Aorta (tissue), 5 donors: ENCODE results near the gene MYO6. TPM values are rescaled to one million over a fixed set of nuclear protein-coding genes. Genes with fewer than 3 reads are reported as not detected.

Experiments used
- ATAC-seq: fragments of 200-7000 bp; cut with Tn5 transposase; one replicate; pipeline ENCODE4 v1.9.1; 2022; ENCODE audit warnings: moderate library complexity; ENCODE audit not compliant: low FRiP score
- DNase-seq, 2 donors: peaks; one replicate each; pipeline ENCODE4 v3.0.0-alpha.2; 2020
- H3K27ac ChIP-seq, 2 donors: one replicate each; pipeline ENCODE4 v1.5.1; 2013; ENCODE audit warnings: low read length in 2 of 2, mild to moderate bottlenecking in 2 of 2, moderate library complexity in 2 of 2, control low read depth in 1 of 2, inconsistent platforms in 1 of 2, low read depth in 1 of 2
- H3K27me3 ChIP-seq, 2 donors: one replicate each; pipeline ENCODE4 v1.6.1; 2013; ENCODE audit warnings: control low read depth in 1 of 2, low read length in 1 of 2, mild to moderate bottlenecking in 1 of 2, moderate library complexity in 1 of 2; ENCODE audit not compliant: insufficient read depth in 2 of 2, control insufficient read depth in 1 of 2
- H3K36me3 ChIP-seq, 2 donors: one replicate each; pipeline ENCODE4 v1.6.1; 2013; ENCODE audit warnings: control low read depth in 1 of 2, low read length in 1 of 2, mild to moderate bottlenecking in 1 of 2; ENCODE audit not compliant: insufficient read depth in 2 of 2, control insufficient read depth in 1 of 2
- H3K4me1 ChIP-seq, 2 donors: one replicate each; pipeline ENCODE4 v1.6.1; 2013; ENCODE audit warnings: low read length in 2 of 2, control low read depth in 1 of 2, mild to moderate bottlenecking in 1 of 2, moderate library complexity in 1 of 2; ENCODE audit not compliant: insufficient read depth in 2 of 2, control insufficient read depth in 1 of 2
- H3K4me3 ChIP-seq, 2 donors: one replicate each; pipeline ENCODE4 v1.5.1; 2013; ENCODE audit warnings: low read length in 2 of 2, control low read depth in 1 of 2, mild to moderate bottlenecking in 1 of 2
- H3K9me3 ChIP-seq: one replicate; pipeline ENCODE4 v1.6.1; 2013; ENCODE audit warnings: mild to moderate bottlenecking, low read length; ENCODE audit not compliant: control insufficient read depth
- WGBS, 2 donors: extraction: QIAGEN DNeasy Blood & Tissue Kit; methylation state at CpG; one replicate each; pipeline ENCODE4 v1.1.7; 2013; 5-methylcytosine and 5-hydroxymethylcytosine counted together
- intact Hi-C, 2 donors: fragments of 100-400 bp; cut with DNase I; formaldehyde crosslinking; loops; one replicate each; pipeline versions ENCODE4 v1.14.2 to v1.15.0; 2022
- polyA plus RNA-seq, 2 donors: library from polyadenylated mRNA; stranded (reverse); fragments of 200-250 nt; gene quantifications; one replicate each; pipeline ENCODE4 v1.2.3, GENCODE V29; 2013
- total RNA-seq, 2 donors: library from RNA; stranded (reverse); fragmentation: NEBNext Ultra II Directional; extraction: Animal tissue kit (Norgen Biotek cat#: 25700); gene quantifications; one replicate each; pipeline ENCODE4 v1.2.1, GENCODE V29; 2021
- donor health status: healthy with polysubstance abuse.
- donor health status: Bipolar disorder and iron deficiency.
- donor health status: DM: no; HTN: no; CAD: no.
- donor health status: DM: no; HTN: no; CAD: no.
- donor health status: DM: yes; HTN: yes; CAD: no.

Gene MYO6
- total and polyA plus RNA-seq, 4 donors, result 10.8 to 24.8 (median 18.0) TPM

- WGBS, 2 donors, result 2 to 8% methylated on average over 11 of the region's 11 CpGs
- intact Hi-C loops, result loop anchor here (10.0 kb wide), 2 partner anchors 76 to 1534 kb away; partner anchors contain the start of gene HTR1B (in 1 of the 2)
- ATAC-seq, result peak; percentile 62
Measured at GRCh38 chr6:75931011-75931680, 182.1 kb downstream of the MYO6 start.

GRCh38 chr6:75932067-75932466 lies 183.0 kb downstream of the MYO6 start:
- no peaks in the 10 kb centered on the region for H3K4me1 ChIP-seq
- no peak overlapping the region for H3K4me3 ChIP-seq
- no peak overlapping the region for H3K27ac ChIP-seq
- H3K36me3 ChIP-seq, result no peaks in the 10 kb centered on the region
- DNase-seq (no peak), ATAC-seq (no peak)
- H3K9me3 ChIP-seq, result no peaks in the 10 kb centered on the region
- intact Hi-C loops, result loop anchor here (10.0 kb wide), 2 partner anchors 77 to 1533 kb away; partner anchors contain the start of gene HTR1B (in 1 of the 2)
- 86 to 87% methylated on average over 5 of the region's 5 CpGs for WGBS, 2 donors
- H3K27me3 ChIP-seq, result no peaks in the 10 kb centered on the region

More at GRCh38 chr6:75931011-75931680, 182.1 kb downstream of the MYO6 start:
- Histone ChIP-seq H3K4me3 (no peak overlapping the region), H3K36me3 (no peaks in the 10 kb centered on the region), H3K9me3 (no peaks in the 10 kb centered on the region), H3K27ac (peak overlapping the region in 1 of 2 donors; percentile 23), H3K27me3 (no peaks in the 10 kb centered on the region), H3K4me1 (no peaks in the 10 kb centered on the region)
- no peak for DNase-seq

- Histone ChIP-seq H3K27ac (no peak overlapping the region), H3K27me3 (no peaks in the 10 kb centered on the region), H3K36me3 (no peaks in the 10 kb centered on the region), H3K4me1 (no peaks in the 10 kb centered on the region), H3K9me3 (no peaks in the 10 kb centered on the region), H3K4me3 (no peak overlapping the region)
- 92 to 93% methylated on average over 7 of the region's 7 CpGs for WGBS, 2 donors
- DNase-seq, result no peak
- intact Hi-C loops, result loop anchor here (10.0 kb wide), 2 partner anchors 79 to 1531 kb away; partner anchors contain the start of gene HTR1B (in 1 of the 2)
- ATAC-seq, result no peak
Measured at GRCh38 chr6:75933387-75933975, 184.4 kb downstream of the MYO6 start.

- 2 to 3% methylated on average over 32 of the region's 32 CpGs for WGBS, 2 donors
- DNase-seq, result no peak
- ATAC-seq, result peak; percentile 74
- intact Hi-C loops, result loop anchor here (10.0 kb wide), 2 partner anchors 80 to 1530 kb away; partner anchors contain the start of gene HTR1B (in 1 of the 2)
- Histone ChIP-seq H3K36me3 (no peaks in the 10 kb centered on the region), H3K9me3 (no peaks in the 10 kb centered on the region), H3K27ac (no peak overlapping the region), H3K4me1 (no peaks in the 10 kb centered on the region), H3K27me3 (no peaks in the 10 kb centered on the region), H3K4me3 (peak overlapping the region in 1 of 2 donors; percentile 19)
Measured at GRCh38 chr6:75934643-75935472, 185.8 kb downstream of the MYO6 start.

- ATAC-seq (no peak), DNase-seq (no peak)
- intact Hi-C loops, result loop anchor here (10.0 kb wide), 2 partner anchors 81 to 1529 kb away; partner anchors contain the start of gene HTR1B (in 1 of the 2)
- Histone ChIP-seq H3K4me3 (peak overlapping the region in 1 of 2 donors; percentile 19), H3K9me3 (no peaks in the 10 kb centered on the region), H3K27me3 (no peaks in the 10 kb centered on the region), H3K36me3 (no peaks in the 10 kb centered on the region), H3K4me1 (no peaks in the 10 kb centered on the region), H3K27ac (no peak overlapping the region)
- 40% methylated on average over 10 to 12 of the region's 12 CpGs for WGBS, 2 donors
Measured at GRCh38 chr6:75935473-75935793, 186.4 kb downstream of the MYO6 start.

- DNase-seq (no peak), ATAC-seq (no peak)
- Histone ChIP-seq H3K27me3 (no peaks in the 10 kb centered on the region), H3K27ac (no peak overlapping the region), H3K36me3 (no peaks in the 10 kb centered on the region), H3K4me1 (no peaks in the 10 kb centered on the region), H3K4me3 (no peak overlapping the region), H3K9me3 (no peaks in the 10 kb centered on the region)
- 88 to 91% methylated on average over 3 of the region's 3 CpGs for WGBS, 2 donors
- intact Hi-C loops, result loop anchor here (10.0 kb wide), 2 partner anchors 82 to 1528 kb away; partner anchors contain the start of gene HTR1B (in 1 of the 2)
Measured at GRCh38 chr6:75936682-75937081, 187.6 kb downstream of the MYO6 start.

- no peaks in the 10 kb centered on the region for H3K36me3 ChIP-seq
- intact Hi-C loops, result loop anchor here (10.0 kb wide), 2 partner anchors 83 to 1527 kb away; partner anchors contain the start of gene HTR1B (in 1 of the 2)
- WGBS, 2 donors, result 52 to 59% methylated on average over 2 of the region's 2 CpGs
- no peaks in the 10 kb centered on the region for H3K9me3 ChIP-seq
- DNase-seq, result no peak
- H3K4me1 ChIP-seq, result no peaks in the 10 kb centered on the region
- no peak overlapping the region for H3K27ac ChIP-seq
- ATAC-seq, result no peak
- H3K27me3 ChIP-seq, result no peaks in the 10 kb centered on the region
- H3K4me3 ChIP-seq, result no peak overlapping the region
Measured at GRCh38 chr6:75937846-75938245, 188.8 kb downstream of the MYO6 start.

- intact Hi-C loops, result no loop called here
- no peak for DNase-seq
- no peaks in the 10 kb centered on the region for H3K9me3 ChIP-seq
- no peak for ATAC-seq
- H3K27ac ChIP-seq, result no peak overlapping the region
- 35 to 49% methylated on average over 4 of the region's 4 CpGs for WGBS, 2 donors
- no peak overlapping the region for H3K4me3 ChIP-seq
- H3K27me3 ChIP-seq, result no peaks in the 10 kb centered on the region
- no peaks in the 10 kb centered on the region for H3K4me1 ChIP-seq
- H3K36me3 ChIP-seq, result no peaks in the 10 kb centered on the region
Measured at GRCh38 chr6:75940564-75940963, 191.5 kb downstream of the MYO6 start.
